NCI-H774 (cell line): Measurements from ENCODE around the gene MRTO4.
"Not testable (repeated sequence)": the region's sequence is repeated elsewhere in the genome, so short reads cannot be mapped to it uniquely, and the experiment has no call there.

Source experiments
- DNase-seq: peaks from one replicate; lab custom pipeline; 2025; lab: John Stamatoyannopoulos, UW

MRTO4 gene

GRCh38 chr1:19251305-19252196 is at the start of gene MRTO4, which contains the start of gene EMC1:
Gene MRTO4 (plus strand): TSS chr1:19251805. CDS start chr1:19251836, 31 bp downstream.
Gene EMC1 (minus strand): TSS chr1:19251524. CDS start chr1:19251509, 15 bp downstream.
- peak; percentile 45 for DNase-seq

GRCh38 chr1:19202396-19202795 is 49.2 kb upstream of the MRTO4 start:
- no peak for DNase-seq

- DNase-seq, result no peak
Observed at GRCh38 chr1:19203440-19203839, 48.2 kb upstream of the MRTO4 start.

GRCh38 chr1:19204446-19205266 is 46.9 kb upstream of the MRTO4 start:
- no peak for DNase-seq

- DNase-seq, result no peak
Observed at GRCh38 chr1:19205403-19205802, 46.2 kb upstream of the MRTO4 start.

GRCh38 chr1:19205845-19206244 is 45.8 kb upstream of the MRTO4 start:
- no peak for DNase-seq

- no peak for DNase-seq
Observed at GRCh38 chr1:19206947-19207346, 44.7 kb upstream of the MRTO4 start.

GRCh38 chr1:19208710-19209438 is 42.7 kb upstream of the MRTO4 start:
- no peak for DNase-seq

GRCh38 chr1:19209439-19209989 is 42.1 kb upstream of the MRTO4 start:
- no peak for DNase-seq

- peak; percentile 90 for DNase-seq
Observed at GRCh38 chr1:19209990-19210771, 41.4 kb upstream of the MRTO4 start, which contains the start of gene UBR4. Gene UBR4 (minus strand): TSS chr1:19210266. CDS start chr1:19210248, 18 bp downstream.

- DNase-seq, result no peak
Observed at GRCh38 chr1:19210772-19211549, 40.6 kb upstream of the MRTO4 start.

- DNase-seq, result no peak
Observed at GRCh38 chr1:19212167-19212566, 39.4 kb upstream of the MRTO4 start.

- DNase-seq, result no peak
Observed at GRCh38 chr1:19213580-19213979, 38.0 kb upstream of the MRTO4 start.

GRCh38 chr1:19216585-19216984 is 35.0 kb upstream of the MRTO4 start:
- not testable (repeated sequence) for DNase-seq

GRCh38 chr1:19219451-19219850 is 32.2 kb upstream of the MRTO4 start:
- no peak for DNase-seq

GRCh38 chr1:19220080-19220846 is 31.3 kb upstream of the MRTO4 start:
- no peak for DNase-seq

- no peak for DNase-seq
Observed at GRCh38 chr1:19220991-19221390, 30.6 kb upstream of the MRTO4 start.

- no peak for DNase-seq
Observed at GRCh38 chr1:19222573-19222972, 29.0 kb upstream of the MRTO4 start.
